GM23248 (cell line): ENCODE measurements around the gene ABCB9.

ENCODE experiments used
- EZH2 ChIP-seq: fragments of 200-600 bp; sonication (generic); IDR thresholded peaks from 2 replicates; pipeline ENCODE4 v1.6.1; 2018; ENCODE audit warnings: antibody characterized with exemption, mild to moderate bottlenecking; ENCODE audit not compliant: insufficient read depth, poor library complexity, severe bottlenecking
- EZH2phosphoT487 ChIP-seq: fragments of 200-600 bp; sonication (generic); IDR thresholded peaks from 2 replicates; pipeline ENCODE4 v1.6.1; 2018; ENCODE audit warnings: antibody characterized with exemption, moderate library complexity, mild to moderate bottlenecking, low read depth; ENCODE audit not compliant: insufficient read depth

- TF ChIP-seq EZH2 (no peak), EZH2phosphoT487 (no peak)
Measured at GRCh38 chr12:122894193-122895121, 71.8 kb downstream of the ABCB9 start.
